ENCODE measurements around the gene SLC35F2.

SLC35F2 gene

DNA sequence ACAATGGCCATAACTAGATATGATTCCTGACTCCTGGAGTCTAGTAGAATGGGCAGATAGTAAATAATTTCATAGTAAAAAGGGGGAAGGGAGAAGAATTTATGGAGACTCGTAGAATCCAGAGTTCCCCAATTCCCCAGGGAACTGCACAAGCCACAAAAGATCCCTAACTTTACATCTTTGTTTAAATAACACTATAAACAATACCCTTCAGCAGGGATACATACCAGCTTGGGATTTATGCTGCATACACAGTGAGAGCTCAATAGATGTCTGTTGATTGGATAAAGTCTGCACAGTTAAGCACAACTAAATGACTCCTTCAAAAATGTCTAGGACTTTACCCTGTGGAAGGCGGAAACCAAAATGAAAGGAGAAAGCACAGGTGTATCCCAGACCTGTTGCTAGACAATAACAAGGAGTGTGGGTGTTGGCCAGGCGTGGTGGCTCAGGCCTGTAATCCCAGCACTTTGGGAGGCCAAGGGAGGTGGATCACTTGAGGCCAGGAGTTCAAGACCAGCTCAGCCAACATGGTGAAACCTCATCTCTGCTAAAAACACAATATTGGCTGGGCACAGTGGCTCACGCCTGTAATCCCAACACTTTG lies 6.8 kb downstream of the SLC35F2 start:
- DNase-seq (ENCODE audit: low read depth) = no peak
- no peak overlapping the region for H3K4me3 ChIP-seq (ENCODE audit: low read length)
- TF ChIP-seq, protein P1, sequence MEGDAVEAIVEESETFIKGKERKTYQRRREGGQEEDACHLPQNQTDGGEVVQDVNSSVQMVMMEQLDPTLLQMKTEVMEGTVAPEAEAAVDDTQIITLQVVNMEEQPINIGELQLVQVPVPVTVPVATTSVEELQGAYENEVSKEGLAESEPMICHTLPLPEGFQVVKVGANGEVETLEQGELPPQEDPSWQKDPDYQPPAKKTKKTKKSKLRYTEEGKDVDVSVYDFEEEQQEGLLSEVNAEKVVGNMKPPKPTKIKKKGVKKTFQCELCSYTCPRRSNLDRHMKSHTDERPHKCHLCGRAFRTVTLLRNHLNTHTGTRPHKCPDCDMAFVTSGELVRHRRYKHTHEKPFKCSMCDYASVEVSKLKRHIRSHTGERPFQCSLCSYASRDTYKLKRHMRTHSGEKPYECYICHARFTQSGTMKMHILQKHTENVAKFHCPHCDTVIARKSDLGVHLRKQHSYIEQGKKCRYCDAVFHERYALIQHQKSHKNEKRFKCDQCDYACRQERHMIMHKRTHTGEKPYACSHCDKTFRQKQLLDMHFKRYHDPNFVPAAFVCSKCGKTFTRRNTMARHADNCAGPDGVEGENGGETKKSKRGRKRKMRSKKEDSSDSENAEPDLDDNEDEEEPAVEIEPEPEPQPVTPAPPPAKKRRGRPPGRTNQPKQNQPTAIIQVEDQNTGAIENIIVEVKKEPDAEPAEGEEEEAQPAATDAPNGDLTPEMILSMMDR (conservative IDR thresholded peaks at IDR 0.05; ENCODE audit: low read depth, low read length) = no peak

DNA sequence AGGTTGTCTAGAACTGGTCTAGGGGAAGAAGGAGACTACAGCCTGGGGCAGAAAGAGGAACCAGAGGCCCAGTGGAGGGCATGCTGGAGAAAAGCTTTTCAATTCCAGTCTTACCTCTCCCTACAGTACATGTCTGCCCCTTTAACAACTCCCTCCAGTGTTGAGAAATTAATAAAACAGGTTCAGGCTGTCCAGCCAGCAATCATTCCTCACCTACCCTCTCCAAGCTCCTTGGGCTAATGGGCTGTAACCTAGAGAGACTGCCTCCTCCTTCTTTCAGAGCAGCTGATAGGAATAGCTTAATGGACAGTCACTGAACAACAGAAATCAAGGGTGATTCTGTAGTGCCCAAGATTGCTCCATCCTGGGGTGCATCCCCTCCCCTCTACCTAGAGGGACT lies 8.8 kb downstream of the SLC35F2 start:
- no peak overlapping the region for H3K4me3 ChIP-seq (ENCODE audit: low read length)
- TF ChIP-seq, protein P1 (conservative IDR thresholded peaks at IDR 0.05; ENCODE audit: low read depth, low read length) = no peak

DNA sequence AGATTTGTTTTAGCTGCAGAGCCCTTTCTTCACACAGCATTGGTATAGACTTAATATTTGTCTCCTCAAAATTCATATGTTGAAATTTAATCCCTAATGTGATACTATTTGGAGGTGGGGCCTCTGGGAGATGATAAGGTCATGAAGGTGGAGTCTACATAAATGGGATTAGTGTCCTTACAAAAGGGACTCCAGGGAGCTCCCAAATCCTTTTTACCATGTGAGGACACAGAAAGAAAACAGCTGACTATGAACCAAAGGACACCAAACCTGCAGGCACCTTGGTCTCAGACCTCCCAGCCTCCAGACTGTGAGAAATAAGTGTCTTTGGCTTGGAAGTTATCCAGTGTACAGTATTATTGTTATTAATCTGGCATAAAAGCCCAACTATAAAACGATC lies 10.2 kb downstream of the SLC35F2 start:
- no peak overlapping the region for H3K4me3 ChIP-seq (ENCODE audit: low read length)
- TF ChIP-seq, protein P1 (conservative IDR thresholded peaks at IDR 0.05; ENCODE audit: low read depth, low read length) = no peak
- DNase-seq (ENCODE audit: low read depth) = no peak

More for the DNA sequence above, 8.8 kb downstream of the SLC35F2 start:
- no peak for DNase-seq (ENCODE audit: low read depth)

DNA sequence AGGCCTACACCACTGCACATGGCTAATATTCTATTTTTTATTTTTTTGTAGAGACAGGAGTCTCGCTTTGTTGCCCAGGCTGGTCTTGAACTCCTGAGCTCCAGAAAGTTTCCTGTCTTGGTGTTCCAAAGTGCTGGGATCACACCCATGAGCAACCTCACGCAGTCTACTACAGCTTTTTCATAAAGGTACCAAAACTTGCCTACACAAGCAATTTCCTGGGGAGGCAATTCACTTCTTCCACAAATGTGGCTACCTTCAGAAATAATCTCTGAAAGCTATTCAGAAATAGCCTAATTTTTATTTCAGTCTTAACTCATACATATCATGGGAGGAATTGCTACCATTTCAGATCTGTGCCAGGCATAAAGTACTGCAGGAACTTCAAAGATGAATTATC lies 11.4 kb downstream of the SLC35F2 start:
- TF ChIP-seq, protein P1 (conservative IDR thresholded peaks at IDR 0.05; ENCODE audit: low read depth, low read length) = no peak
- no peak for DNase-seq (ENCODE audit: low read depth)
- H3K4me3 ChIP-seq (ENCODE audit: low read length) = no peak overlapping the region

DNA sequence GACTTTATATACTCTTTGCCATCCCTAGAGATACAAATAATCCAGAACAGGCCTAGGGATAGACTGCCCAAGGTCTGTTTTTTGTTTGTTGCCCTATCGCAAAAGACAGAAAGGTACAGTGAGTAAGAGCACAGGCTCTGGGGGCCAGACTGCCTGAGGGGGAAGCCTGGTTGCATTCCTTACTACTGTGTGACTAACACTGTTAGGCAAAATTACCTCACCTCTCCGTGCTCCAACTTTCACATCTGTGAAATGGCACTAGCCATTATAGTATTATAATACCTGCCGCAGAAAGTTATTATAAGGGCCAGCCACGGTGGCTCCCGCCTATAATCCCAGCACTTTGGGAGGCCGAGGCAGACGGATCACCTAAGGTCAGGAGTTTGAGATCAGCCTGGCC lies 14.5 kb downstream of the SLC35F2 start:
- DNase-seq (ENCODE audit: low read depth) = no peak
- H3K4me3 ChIP-seq (ENCODE audit: low read length) = no peak overlapping the region
- TF ChIP-seq, protein P1 (conservative IDR thresholded peaks at IDR 0.05; ENCODE audit: low read depth, low read length) = no peak

DNA sequence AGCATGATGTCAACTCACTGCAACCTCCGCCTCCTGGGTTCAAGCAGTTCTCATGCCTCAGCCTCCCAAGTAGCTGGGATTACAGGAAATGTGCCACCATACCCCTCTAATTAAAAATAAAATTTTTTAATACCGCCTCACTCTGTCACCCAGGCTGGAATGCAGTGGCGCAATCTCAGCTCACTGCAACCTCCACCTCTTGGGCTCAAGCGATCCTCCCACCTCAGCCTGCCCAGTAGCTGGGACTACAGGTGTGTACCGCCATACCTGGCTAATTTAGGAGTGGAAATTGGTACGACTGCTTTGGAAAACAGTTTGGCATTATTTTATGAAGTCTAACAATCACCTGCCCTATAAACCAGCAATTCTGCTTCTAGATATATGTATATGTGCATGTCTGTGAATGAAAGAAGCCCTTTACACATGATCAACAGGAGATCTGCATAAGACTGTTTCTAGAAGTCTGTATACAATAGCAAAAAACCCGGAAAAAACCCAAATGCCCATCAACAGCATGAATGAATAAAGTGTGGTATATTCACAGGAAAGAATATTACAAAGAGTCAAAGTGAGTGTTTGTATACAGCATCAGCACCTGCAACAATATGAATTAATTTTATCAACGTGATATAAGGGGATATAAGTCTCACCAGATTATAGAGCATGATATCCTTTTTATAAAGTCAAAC lies 16.0 kb downstream of the SLC35F2 start:
- no peak overlapping the region for H3K4me3 ChIP-seq (ENCODE audit: low read length)
- no peak for DNase-seq (ENCODE audit: low read depth)
- TF ChIP-seq, protein P1 (conservative IDR thresholded peaks at IDR 0.05; ENCODE audit: low read depth, low read length) = no peak

DNA sequence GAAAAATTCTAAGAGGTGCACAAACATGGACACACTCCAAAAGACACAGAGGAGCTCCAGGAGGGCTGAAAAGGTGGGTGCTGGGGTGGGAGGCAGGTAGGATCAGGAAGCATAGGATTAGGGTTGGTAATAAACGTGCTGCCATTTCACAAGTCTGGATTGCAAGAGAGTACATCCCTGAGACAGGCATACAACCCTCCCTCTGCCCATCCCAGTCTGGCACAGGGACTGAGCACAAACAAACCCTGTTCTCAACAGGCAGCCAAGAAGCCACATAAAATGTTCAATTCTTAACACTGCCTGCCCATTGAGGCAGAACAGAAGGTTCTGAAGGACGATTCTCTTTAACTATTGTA lies 18.5 kb downstream of the SLC35F2 start:
- no peak for DNase-seq (ENCODE audit: low read depth)
- TF ChIP-seq, protein P1 (conservative IDR thresholded peaks at IDR 0.05; ENCODE audit: low read depth, low read length) = no peak
- no peak overlapping the region for H3K4me3 ChIP-seq (ENCODE audit: low read length)
